NCI-H1105 treated with DMSO at 0.1 percent for 48 hours (cell line): ENCODE data around the gene UVSSA.

Source experiments
- DNase-seq: peaks from one replicate; lab custom pipeline; 2025; lab: John Stamatoyannopoulos, UW

The UVSSA gene, protein sequence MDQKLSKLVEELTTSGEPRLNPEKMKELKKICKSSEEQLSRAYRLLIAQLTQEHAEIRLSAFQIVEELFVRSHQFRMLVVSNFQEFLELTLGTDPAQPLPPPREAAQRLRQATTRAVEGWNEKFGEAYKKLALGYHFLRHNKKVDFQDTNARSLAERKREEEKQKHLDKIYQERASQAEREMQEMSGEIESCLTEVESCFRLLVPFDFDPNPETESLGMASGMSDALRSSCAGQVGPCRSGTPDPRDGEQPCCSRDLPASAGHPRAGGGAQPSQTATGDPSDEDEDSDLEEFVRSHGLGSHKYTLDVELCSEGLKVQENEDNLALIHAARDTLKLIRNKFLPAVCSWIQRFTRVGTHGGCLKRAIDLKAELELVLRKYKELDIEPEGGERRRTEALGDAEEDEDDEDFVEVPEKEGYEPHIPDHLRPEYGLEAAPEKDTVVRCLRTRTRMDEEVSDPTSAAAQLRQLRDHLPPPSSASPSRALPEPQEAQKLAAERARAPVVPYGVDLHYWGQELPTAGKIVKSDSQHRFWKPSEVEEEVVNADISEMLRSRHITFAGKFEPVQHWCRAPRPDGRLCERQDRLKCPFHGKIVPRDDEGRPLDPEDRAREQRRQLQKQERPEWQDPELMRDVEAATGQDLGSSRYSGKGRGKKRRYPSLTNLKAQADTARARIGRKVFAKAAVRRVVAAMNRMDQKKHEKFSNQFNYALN

DNA sequence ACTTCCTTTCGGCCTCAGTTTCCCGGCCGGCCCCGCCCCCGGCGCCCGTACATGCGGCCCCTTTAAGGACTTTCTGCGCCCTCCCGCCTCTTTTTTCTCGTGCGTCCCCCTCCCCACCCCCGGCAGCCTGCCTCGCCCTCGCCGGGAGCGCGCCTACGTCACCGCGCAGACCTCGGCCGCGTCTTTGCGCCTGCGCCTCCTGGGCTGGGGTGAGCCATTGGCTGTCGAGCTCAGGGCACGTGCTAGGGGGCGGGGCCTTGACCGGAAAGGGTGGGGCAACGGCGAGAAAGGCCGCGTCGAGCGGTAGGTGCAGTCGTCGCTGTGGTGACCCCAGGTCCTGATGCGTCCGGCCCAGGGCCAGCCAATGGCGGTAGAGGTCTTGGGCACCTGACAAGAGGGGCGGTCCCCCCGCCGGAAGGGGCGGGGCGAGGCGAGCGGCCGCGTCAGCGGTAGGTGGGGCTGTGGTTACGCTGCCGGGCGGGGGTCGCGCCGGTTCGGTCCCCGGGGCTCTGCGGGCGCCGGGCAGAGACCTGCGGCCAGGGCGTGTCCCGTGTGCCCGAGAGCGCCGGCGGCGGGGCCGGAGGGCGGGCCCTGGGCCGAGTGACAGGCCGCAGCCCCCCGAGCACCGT is at the start of gene UVSSA:
Gene UVSSA (plus strand): TSS at position 428 of the 629 bp plus-strand sequence. CDS start 884 bp downstream, outside the sequence.
- peak; percentile 93 for DNase-seq

DNA sequence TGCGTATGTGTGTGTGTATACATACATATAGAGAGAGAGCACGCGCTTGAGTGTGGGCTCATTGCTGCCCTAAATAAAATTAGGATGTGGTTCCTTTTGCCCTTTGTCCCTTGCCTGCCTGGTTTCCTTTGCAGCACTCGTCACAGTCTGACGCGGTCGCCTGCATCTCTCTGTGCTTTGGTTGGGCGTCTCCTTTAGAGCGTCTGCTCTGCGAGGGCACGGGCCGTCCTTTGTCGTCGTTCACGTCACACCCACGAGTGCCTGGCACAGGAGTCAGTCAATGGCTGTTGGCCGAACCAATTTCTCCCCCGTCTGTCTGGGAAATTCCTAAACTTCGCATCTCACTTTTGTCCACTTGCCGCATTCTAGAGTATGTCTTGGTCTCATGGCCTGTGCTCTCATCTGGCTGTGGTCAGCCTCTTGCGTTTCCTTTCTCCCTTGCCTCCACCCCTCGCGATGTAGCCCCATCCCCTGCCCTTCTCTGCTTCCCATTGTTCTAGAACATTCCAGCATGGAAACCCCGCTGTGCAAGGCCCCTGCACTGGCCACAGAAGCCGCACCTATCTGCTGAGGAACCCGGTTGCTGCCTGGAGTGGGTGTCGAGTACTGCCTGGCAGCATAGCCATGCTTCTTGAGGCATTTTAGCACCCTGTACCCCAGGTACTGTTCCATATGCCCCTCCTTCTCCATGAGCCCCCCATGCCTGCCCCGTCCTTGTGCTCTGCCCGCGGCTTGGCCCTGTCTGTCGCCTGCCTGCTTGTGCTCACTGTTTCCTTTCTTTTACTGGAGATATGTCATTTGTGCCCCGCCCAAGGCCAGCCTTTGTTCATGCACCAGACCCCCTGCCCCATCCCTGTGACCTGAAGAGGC is 49.3 kb upstream of the UVSSA start:
- no peak for DNase-seq

DNA sequence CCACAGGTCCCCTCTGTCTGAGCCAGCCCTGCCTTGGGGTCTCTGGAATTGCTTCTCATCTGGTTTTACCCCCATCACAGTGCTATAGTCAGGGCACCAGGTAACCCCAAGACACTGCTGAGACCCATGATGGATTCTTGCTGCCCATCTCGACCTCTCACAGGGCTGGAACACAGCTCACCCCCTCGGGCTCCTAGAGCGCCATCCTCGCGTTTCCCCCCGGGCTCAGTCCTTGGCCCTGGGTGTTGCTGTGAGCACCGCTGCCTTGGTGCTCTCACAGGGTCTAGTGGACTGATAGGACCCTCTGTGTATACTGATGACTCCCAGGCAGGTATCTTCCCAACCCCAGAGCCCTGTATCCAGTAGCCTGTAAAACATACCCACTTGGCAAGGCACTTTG is 48.5 kb upstream of the UVSSA start:
- DNase-seq: no peak

DNA sequence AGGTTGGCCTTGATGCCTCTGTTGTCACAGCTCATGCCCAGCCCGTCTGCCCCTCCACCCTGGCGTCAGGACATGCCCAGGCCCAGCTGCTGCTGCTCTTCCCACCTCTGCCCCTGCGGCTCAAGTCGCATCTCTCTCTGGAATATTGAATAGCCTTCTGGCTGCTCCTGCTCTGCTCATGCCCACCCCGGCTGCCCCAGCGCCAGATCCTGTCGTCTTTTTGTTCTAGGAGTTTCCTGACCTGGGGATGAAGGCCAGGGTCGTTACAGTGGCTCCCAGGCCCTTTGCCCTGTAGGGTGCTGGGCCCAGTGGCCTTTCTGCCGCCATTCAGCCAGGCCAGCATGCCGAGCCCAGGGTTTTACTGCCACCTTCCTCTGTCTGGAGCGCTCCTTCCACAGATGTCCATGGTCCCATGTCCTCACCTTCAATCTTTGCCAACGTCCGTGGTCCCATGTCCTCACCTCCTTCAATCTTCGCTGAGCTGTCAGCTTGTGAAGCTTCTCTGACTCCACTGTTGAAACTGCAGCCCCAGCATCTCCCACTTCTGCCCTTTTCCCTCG is 47.6 kb upstream of the UVSSA start:
- DNase-seq: no peak

DNA sequence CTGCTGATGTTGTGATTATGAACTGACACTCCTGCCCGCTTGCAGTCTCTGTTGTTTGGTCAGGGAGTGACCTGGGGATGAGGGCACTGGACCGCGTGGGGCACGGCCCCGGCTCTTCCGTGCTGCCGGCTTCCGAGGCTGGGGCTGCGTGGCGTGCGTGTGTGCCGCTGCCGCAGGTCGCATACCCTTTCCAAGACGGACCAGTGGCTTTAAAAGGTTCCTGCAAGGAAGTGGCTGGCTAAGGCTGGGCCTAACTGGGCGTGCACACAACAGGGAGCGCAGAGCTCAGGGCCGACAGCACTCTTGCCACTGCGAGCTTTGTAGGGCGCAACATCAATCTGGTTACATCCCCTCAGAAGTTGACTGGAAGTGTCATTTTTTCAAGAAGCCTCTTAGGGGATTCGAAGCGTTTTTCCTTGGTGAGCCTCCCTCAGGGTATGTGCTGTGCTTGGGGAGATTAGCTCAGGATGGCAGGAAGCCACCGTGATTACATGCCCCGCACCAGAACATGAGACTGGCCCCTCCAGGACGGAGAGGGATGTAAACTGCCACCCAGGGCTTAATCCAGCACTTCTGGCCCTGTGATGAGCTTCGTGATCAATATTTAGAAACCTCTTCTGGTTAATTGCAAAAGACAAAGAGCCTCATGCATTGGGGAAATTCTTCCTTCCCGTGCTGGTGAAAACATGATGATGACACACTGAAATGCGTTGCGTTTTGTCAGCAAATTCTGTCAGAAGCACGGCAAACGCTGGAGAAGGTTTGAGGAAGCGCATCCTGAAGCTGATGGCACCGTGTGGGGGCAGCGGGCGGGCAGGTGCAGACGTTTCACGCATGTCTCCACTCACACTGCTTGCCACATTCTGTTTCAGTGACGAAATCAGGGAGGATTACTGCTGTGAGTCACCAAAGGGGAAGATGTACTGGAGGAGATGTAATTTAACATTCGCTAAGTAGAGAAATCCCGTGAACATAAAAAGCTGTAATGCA is 46.2 kb upstream of the UVSSA start:
- no peak for DNase-seq

DNA sequence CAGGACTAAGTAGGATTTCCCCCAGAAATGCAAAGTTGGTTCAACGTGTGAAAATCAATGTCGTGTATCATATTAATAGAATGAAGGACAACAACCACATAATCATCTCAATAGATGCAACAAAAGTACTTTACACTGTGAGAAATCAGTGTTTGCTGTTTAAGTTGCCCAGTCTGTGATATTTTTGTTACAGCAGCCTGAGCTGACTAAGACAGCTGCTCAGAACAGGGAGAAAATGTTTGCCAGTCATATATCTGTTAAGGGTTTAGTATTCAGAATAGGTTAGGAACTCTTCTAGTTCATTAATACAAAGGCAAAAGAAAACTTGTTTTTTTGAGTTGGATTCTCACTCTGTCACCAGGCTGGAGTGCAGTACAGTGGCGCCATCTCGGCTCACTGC is 44.8 kb upstream of the UVSSA start:
- no peak for DNase-seq

DNA sequence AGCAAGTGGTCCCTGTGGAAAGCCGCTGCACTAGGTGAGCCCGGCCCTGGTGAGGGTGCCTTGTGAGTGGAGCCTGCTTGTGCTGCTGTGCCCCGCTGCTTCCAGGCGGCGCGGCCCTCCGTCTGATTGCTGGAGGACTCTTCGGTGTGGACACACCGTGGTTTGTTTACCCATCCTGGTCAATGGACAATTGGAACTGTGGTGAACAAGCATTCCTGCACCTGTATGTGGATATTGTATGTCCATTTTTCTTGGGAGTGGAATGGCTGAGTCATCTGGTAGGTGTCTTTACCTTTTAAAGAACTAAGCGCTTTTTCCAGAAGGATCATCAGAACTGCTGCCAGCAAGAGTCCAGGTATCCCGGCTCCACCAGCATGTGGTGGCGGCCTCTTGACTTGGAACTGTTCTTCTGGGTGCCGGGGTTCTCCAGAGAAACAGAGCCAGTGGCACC is 41.7 kb upstream of the UVSSA start:
- DNase-seq: no peak

DNA sequence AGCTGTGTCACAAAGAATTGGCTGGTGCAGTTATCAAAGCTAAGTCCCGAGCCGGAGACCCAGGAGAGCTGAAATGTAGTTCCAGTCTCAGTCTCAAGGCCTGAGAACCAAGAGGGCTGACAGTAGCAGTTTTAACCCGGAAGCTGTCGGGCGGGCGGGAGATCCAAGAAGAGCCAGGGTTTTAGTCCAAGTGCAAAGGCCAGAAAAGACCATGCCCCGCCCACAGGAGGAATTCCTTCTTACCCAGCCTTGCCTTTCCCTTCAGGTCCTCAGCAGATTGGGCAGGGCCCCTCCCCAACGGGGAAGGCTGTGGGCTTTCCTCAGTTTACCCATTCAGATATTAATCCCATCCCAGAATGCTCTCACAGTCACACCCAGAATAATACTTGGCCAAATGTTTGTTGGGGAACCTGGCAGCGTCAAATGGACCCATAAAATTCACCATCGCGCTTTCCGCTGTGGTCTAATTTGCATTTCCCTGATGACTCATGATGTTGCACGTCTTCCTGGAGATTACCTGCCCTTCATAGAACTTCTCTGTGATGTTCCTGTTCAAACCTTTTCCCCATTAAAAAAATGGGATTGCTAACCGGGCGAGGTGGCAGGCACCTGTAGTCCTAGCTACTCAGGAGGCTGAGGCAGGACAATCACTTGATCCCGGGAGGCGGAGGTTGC is 41.1 kb upstream of the UVSSA start:
- DNase-seq: no peak

DNA sequence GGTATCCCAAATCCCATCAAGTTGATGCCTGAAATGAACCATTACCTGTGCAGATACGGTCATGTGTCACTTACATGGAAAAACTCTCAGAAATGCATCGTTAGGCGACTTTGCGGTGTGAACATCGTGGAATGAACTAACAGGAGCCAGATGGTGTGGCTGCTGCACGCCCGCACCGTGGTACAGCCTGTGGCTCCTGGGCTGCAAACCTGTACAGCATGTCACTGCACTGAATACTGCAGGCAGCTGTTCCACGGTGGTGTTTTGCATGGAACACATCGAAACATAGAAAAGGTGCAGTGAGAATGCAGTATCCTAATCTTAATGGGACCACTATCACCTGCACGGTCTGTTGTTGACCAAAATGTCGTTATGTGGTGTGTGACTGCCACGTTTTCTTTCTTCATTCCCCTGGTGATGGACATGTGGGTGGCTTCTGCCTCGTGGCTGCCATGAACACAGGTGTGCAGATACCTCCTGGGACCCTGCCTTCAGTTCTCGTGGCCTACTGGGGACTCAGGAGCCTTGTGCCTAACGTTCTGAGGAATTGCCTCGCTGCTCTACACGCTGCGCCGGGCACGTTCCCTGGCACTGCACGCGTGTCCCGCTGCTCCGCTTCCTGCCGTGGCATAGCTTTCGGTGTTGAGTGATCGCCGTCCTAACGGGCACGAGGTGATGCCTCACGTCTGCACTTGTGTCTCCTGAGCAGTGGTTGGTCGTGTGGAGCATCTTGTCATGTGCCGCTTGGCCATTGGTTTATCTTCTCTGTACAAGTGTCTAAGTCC is 38.9 kb upstream of the UVSSA start:
- DNase-seq: no peak

DNA sequence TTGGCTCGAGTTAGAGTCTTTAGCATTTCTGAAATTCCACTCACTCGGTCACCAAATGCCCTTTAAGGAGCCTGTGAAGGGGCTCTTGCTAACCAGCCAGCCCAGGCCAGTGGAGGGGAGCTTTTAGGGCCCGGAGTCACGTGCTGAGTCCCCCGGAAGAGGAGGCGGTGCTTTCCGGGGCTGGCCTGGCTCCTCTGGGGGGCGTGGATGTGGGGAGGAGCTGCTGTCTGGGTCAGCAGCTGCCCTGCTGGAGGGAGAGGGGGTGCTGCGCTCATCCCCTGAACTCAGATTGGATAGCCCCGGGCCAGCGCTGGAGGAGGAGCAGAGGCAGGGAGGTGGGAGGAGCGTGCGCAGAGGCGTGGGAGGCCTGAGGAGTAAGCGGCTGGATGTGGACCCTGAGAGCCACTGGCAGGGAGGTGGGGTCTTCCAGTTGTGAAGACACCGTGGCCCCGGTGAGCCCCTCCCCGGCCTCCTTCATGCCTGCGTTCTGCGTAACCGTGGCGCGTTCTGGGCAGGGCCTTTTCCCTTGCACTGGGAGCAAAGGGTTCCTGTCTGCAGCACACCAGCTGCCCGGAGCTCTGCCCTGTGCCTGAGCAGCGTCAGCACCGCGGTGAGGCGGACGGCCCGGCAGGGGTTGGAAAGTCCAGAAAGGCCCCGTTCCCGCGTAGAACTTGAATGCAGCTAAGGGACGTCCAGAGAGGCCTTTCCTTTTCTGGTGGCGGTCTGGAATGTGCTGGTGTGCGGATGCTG is 37.6 kb upstream of the UVSSA start:
- DNase-seq: no peak

DNA sequence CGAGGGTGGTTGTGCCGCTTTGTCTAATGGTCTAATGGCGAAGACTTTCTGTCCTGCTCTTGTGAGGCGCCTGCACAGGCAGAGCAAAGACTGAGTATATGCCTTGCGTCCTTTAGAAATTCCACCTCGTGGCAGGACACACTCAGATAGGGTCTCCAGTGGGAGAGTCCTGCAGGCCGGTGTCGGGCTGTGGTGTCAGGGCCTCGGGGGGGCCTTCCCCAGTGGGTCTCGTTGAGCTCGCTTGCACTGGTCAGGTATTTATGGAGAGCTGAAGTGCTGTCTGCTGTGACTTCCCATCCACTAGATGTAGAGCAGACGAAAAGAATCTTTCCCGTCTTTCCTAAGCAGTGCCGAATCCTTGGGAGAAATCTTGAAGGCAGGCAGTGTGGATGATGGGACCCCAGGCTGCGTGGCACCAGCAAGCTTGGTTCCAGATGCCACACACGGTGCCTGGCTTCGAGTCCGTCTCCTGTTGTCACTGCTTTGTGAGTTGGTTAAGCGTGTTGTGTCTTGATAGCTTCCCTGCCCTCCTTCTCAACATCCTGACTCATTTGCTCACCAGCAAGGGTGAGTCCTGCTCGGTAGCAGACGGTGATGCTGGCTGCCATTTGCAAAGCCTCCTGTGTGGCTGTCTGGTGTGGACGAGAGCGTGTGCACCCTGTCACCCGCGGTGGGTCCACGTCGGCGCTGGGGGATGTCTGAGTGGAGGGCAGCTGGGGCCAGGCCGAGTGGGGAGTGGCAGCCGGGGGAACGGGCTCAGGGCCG is 36.8 kb upstream of the UVSSA start:
- DNase-seq: no peak

DNA sequence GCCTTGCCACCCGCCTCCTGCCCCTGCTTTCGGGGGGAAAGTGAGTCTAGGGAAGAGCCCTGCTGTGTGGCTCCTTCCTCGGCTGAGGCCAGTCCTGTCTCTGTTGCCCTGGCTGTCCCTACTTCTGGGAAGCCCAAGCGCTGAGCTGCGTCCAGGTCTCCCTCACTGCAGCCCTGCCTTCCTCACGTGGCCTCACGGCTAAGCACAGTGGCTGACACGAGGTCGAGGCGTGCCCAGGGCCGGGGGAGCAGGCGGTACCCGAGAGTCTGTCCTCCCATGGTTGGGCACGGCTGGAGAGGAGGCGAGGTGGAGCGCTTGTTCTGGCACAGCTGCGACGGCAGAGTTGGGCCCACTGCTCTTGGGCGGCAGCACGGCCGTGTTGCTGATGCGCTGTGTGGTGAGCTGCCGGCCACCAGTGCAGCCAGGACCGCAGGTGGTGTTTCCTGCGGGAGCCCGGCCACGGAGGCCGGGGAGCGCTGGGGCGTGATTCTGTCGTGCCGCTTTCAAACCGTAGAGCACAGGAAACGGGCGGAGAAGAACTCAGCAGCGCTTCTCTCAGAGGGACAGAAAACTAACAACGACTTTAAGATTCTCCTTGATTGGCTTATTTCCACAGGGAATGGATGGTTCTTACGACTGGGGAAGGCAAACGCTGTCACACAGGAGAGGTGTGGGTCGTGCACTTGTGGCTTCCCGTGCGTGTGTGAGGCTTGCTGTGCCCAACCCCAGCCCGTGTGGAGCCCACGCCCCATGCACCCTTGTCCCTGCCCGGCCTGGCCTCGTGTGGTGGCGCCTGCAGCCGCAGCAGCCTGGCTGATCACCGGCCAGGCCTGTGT is 36.0 kb upstream of the UVSSA start:
- no peak for DNase-seq

DNA sequence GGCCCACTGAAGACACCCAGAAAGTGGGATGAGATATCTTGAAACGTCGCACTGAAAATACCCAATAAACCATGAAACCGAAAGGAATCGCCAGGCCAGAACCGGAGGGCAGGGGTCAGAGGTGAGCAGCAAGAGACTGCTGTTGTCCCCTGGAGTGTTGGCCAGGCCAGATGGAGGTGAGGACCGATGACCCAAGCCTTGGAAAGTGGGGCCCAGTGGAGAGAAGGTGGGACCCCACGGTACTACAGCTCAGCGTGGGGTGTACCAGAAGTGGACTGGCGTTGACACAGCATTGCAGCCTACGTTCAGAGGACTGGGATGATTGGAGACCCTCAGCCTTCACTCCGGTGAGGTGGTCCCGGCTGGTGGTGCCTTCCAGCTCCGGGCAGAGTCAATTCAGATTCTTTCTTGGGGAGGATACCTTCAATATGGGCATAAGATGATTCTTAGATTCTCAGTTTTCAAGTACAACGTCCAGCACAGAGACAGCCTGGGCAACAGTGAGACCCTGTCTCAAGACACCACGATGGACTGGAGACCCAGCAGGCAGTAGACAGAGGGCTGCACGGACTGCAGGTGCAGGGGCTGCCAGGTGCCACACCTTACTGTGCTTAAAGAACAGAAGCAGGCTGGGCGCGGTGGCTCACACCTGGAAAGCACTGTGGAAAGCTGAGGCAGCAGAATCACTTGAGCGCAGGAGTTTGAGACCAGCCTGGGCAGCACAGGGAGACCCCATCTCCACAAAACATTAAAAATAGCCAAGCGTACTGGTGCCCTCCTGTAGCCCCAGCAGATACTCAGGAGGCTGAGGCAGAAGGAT is 34.0 kb upstream of the UVSSA start:
- no peak for DNase-seq

DNA sequence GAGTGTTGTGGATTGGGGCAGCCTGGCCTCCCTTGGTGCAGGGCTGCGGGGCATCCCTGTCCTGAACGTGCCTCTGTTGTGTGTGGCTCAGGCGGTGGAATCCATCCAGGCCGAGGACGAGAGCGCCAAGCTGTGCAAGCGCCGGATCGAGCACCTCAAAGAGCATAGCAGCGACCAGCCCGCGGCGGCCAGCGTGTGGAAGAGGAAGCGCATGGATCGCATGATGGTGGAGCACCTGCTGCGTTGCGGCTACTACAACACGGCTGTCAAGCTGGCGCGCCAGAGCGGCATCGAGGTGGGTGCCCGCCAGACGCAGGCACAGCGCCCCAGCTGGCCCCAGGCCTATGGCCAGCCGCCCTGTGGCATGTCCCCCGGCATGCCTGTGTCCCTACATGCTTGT is 31.7 kb upstream of the UVSSA start:
- no peak for DNase-seq

DNA sequence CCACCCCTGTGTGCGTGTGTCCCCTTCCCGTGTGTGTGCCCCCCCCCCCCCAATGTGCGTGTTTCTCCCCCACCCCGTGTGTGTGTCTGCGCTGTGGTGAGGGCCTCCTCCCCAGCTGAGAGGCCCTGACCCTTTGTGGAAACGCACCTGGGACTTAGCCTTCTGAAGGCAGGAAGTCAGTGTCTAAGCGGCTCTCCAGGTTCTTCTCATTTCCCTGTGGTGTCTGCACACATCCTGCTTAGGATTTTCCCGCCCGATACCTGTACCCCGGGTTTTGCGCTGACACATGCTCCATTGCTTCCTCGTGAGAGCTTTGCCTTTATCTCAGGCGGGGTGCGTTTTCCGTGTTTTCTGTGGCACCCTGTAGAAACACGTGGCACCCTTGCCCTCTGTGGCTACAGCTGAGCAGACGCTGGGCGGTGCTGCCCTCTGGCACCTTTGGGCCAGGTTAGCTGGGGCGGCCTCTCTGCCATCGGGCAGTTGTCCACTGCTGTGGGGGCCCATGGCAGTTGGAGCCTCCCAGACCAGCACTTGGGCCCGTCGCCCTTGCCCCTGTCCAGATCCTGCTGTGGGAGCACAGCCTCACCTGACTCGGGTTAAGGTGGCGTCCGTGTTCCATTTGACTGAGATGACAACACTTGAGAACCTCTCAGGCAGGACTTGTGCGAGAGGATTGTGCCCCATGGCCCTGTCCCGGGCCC is 31.0 kb upstream of the UVSSA start:
- DNase-seq: no peak
